Ectodermal cell (in vitro differentiated cells): ENCODE results near the gene AHNAK.

ENCODE experiments used
- H3K27ac ChIP-seq: 2 replicates; pipeline ENCODE4 v1.7.0; 2013; ENCODE audit warnings: mild to moderate bottlenecking, low read depth, low read length; ENCODE audit not compliant: insufficient read depth, poor library complexity, severe bottlenecking
- H3K27me3 ChIP-seq: 2 replicates; pipeline ENCODE4 v1.7.0; 2013; ENCODE audit warnings: mild to moderate bottlenecking, low read length; ENCODE audit not compliant: insufficient read depth, control insufficient read depth, poor library complexity, severe bottlenecking
- H3K36me3 ChIP-seq: one replicate; pipeline ENCODE4 v1.7.0; 2013; ENCODE audit warnings: low read length; ENCODE audit not compliant: control insufficient read depth, insufficient read depth
- H3K4me1 ChIP-seq: one replicate; pipeline ENCODE4 v1.7.0; 2013; ENCODE audit warnings: low read length; ENCODE audit not compliant: control insufficient read depth, insufficient read depth
- H3K4me3 ChIP-seq: 2 replicates; pipeline ENCODE4 v1.7.0; 2013; ENCODE audit warnings: low read depth, low read length, control low read depth; ENCODE audit not compliant: insufficient read depth
- H3K9me3 ChIP-seq: 2 replicates; pipeline ENCODE4 v1.7.0; 2013; ENCODE audit warnings: mild to moderate bottlenecking, low read length, moderate library complexity; ENCODE audit not compliant: control insufficient read depth
- WGBS, 2 experiments: methylation state at CpG; one replicate each; pipeline ENCODE4 v1.1.7; 2013; ENCODE audit warnings: missing lambda C conversion rate in 2 of 2; 5-methylcytosine and 5-hydroxymethylcytosine counted together

AHNAK gene

GRCh38 chr11:62398011-62398994, 148.3 kb downstream of the AHNAK start:
- Histone ChIP-seq H3K4me3 (no peak overlapping the region), H3K4me1 (peaks cover 24% of the 10 kb centered on the region), H3K27ac (no peak overlapping the region)

GRCh38 chr11:62395885-62396551, 150.6 kb downstream of the AHNAK start:
- Histone ChIP-seq H3K4me1 (peaks cover 24% of the 10 kb centered on the region), H3K4me3 (no peak overlapping the region), H3K36me3 (no peaks in the 10 kb centered on the region), H3K27ac (no peak overlapping the region), H3K27me3 (no peaks in the 10 kb centered on the region), H3K9me3 (no peaks in the 10 kb centered on the region)
- 88 to 92% methylated on average over 9 to 10 of the region's 10 CpGs for WGBS, 2 experiments

More at GRCh38 chr11:62398011-62398994, 148.3 kb downstream of the AHNAK start:
- Histone ChIP-seq H3K27me3 (no peaks in the 10 kb centered on the region), H3K36me3 (no peaks in the 10 kb centered on the region), H3K9me3 (no peaks in the 10 kb centered on the region)
- WGBS, 2 experiments = 67 to 69% methylated on average over 22 of the region's 22 CpGs

- H3K9me3 ChIP-seq = no peaks in the 10 kb centered on the region
- WGBS, 2 experiments = 20 to 21% methylated on average over 14 of the region's 14 CpGs
- H3K4me3 ChIP-seq = no peak overlapping the region
- H3K27ac ChIP-seq = no peak overlapping the region
- H3K36me3 ChIP-seq = no peaks in the 10 kb centered on the region
- no peaks in the 10 kb centered on the region for H3K27me3 ChIP-seq
- peaks cover 24% of the 10 kb centered on the region for H3K4me1 ChIP-seq
Measured at GRCh38 chr11:62394825-62395538, 151.6 kb downstream of the AHNAK start.

DNA sequence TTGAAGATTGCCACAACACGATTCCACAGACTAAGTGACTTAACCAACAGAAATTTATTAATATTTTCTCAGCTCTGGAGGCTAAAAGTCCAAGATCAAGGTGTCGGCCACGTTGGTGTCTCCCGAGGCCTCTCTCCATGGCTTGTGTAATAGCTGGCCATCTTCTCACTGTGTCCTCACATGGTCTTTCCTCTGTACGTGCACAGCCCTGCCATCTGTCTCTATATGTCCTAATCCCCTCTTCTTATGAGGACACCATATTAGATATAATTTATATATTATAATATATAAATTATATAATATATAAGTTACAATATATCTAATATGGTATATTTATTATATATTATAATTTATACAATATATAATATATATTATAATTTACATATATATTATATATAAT, 152.9 kb downstream of the AHNAK start:
- Histone ChIP-seq H3K36me3 (no peaks in the 10 kb centered on the region), H3K4me1 (peaks cover 12% of the 10 kb centered on the region), H3K4me3 (no peak overlapping the region), H3K27me3 (no peaks in the 10 kb centered on the region), H3K9me3 (no peaks in the 10 kb centered on the region), H3K27ac (no peak overlapping the region)
- 91 to 96% methylated on average over 5 of the region's 5 CpGs for WGBS, 2 experiments

DNA sequence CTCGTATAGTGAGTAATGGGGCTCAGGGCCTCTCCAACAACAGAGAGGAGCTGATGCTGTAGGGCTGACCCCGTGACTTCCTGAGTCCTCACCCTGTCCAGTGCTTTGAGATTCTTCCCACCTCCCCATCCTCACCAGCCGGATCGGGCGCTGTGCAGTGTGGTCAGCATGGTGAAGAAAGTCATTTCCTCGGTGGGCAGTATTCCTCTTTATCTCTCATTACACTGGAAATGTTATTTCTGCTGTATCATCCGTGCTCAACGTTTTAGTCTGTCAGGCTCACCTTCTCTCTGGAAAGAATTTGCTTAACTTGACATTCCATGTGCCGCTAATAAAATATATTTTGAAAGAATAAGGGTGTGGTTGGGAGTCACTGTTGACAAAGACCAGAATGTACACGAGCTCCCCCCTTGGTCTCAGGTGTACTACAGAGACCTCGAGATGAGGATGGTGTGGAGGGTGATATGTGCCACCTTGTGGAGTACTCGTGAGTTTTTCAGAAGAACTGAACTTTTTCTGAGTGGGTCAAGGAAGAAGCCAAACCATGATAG, 153.5 kb downstream of the AHNAK start:
- WGBS, 2 experiments = 88 to 94% methylated on average over 12 of the region's 12 CpGs
- H3K9me3 ChIP-seq = no peaks in the 10 kb centered on the region

DNA sequence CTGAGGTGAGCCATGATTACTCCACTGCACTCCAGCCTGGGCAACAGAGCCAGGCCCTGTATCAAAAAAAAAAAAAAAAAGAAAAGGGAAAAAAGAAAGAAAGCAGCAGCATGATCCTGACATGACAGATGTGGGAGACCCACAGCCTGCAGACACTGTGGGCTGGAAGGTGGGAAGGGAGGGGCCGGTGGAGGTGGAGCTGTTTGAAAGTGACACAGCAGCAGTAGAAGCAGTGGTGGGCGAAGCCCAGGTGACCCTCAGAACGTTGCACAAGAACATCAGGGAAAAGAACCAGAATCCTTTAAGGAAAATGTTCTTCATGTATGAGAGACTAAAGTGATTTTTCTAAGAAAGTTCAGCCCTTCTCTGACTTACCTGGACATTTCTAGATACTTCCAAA, 154.1 kb downstream of the AHNAK start:
- Histone ChIP-seq H3K4me3 (no peak overlapping the region), H3K36me3 (no peaks in the 10 kb centered on the region), H3K27ac (no peak overlapping the region), H3K27me3 (no peaks in the 10 kb centered on the region), H3K9me3 (no peaks in the 10 kb centered on the region), H3K4me1 (peaks cover 3% of the 10 kb centered on the region)
- 82 to 91% methylated on average over 3 of the region's 3 CpGs for WGBS, 2 experiments

More for the DNA sequence above, 153.5 kb downstream of the AHNAK start:
- H3K36me3 ChIP-seq = no peaks in the 10 kb centered on the region
- H3K27ac ChIP-seq = no peak overlapping the region
- peaks cover 6% of the 10 kb centered on the region for H3K4me1 ChIP-seq
- no peak overlapping the region for H3K4me3 ChIP-seq
- no peaks in the 10 kb centered on the region for H3K27me3 ChIP-seq

DNA sequence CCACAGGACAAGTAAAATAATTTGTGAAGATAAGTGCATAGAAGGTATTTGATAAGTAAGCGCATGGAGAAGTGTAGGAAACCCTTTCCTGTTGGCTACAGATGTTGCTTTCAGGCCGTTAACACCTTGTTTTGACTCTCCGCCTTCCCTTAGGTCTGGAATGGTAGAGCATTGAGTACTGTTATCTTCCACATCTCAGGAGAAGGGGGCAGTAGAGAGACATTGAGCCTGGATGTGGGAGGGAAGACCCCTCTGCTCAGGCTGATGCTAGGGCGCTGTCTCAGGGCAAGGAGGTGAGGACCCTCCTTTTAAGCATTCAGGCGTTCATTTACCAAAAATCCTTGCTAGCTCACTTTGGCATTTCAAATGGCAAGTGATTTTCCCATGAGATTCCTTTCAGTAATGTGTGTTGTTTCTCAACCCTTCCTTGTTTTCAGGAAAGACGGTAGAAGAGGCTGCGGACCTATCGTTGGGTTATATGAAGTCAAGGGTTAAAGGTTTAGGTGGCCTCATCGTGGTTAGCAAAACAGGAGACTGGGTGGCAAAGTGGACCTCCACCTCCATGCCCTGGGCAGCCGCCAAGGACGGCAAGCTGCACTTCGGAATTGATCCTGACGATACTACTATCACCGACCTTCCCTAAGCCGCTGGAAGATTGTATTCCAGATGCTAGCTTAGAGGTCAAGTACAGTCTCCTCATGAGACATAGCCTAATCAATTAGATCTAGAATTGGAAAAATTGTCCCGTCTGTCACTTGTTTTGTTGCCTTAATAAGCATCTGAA, 154.8 kb downstream of the AHNAK start:
- 91 to 92% methylated on average over 16 of the region's 16 CpGs for WGBS, 2 experiments
- Histone ChIP-seq H3K9me3 (no peaks in the 10 kb centered on the region), H3K27ac (no peak overlapping the region), H3K4me3 (no peak overlapping the region), H3K4me1 (peaks cover 3% of the 10 kb centered on the region), H3K27me3 (no peaks in the 10 kb centered on the region), H3K36me3 (no peaks in the 10 kb centered on the region)

DNA sequence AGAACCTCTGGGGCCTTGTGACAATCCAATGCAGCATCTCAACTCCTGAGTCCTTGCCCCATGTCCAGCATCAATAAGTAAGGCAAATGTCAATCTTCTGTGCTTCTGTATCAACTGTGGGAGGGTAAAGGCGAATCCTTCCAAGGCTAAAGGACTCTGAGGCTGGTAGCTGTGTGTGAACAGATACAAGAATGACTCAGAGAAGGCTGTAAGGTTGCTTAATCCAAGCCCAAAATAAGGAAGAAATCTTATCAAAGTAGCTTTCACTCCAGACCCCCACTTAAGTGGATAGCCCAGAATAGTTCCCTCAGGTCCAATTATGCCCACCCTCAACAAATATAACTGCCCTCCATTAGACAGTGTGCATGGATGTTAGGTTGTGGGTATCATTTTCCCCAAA, 155.9 kb downstream of the AHNAK start:
- H3K36me3 ChIP-seq = no peaks in the 10 kb centered on the region
- no peak overlapping the region for H3K27ac ChIP-seq
- no peak overlapping the region for H3K4me3 ChIP-seq
- H3K27me3 ChIP-seq = no peaks in the 10 kb centered on the region
- peaks cover 3% of the 10 kb centered on the region for H3K4me1 ChIP-seq
- WGBS, 2 experiments = 90 to 100% methylated on average over 1 of the region's 1 CpG
- no peaks in the 10 kb centered on the region for H3K9me3 ChIP-seq

- 72 to 77% methylated on average over 5 of the region's 5 CpGs for WGBS, 2 experiments
- Histone ChIP-seq H3K27me3 (no peaks in the 10 kb centered on the region), H3K27ac (no peak overlapping the region), H3K4me3 (no peak overlapping the region), H3K36me3 (no peaks in the 10 kb centered on the region), H3K9me3 (no peaks in the 10 kb centered on the region), H3K4me1 (peaks cover 1% of the 10 kb centered on the region)
Measured at GRCh38 chr11:62390237-62390636, 156.4 kb downstream of the AHNAK start.
